Measurements from ENCODE around the gene DYNLT1. TPM values are rescaled to one million over a fixed set of nuclear protein-coding genes. Genes with fewer than 3 reads are reported as not detected.

DYNLT1 gene
- total RNA-seq, 4 donors from 2014 or later = 2.8 to 104 (median 75.5) TPM

GRCh38 chr6:158667360-158667981 lies 22.9 kb upstream of the DYNLT1 start:
- in situ Hi-C loops (cut with MboI; ENCODE audit: low pct_ligation_motif_present in 1 of 4, low pct_unique_long_range_greater_than_20kb in 1 of 4, low sequenced_read_pairs in 3 of 4) (no loop called here), intact Hi-C loops (cut with DNase I; ENCODE audit: low total_unique reads) (no loop called here)
- Histone ChIP-seq H3K27ac (peak overlapping the region; percentile 8 to 64 (median 28)), H3K36me3 (no peaks in the 10 kb centered on the region), H3K9me3 (no peaks in the 10 kb centered on the region), H3K27me3 (no peaks in the 10 kb centered on the region), H3K4me3 (no peak overlapping the region), H3K4me1 (peaks cover 0 to 21% (median 10%) of the 10 kb centered on the region in 4 donors)
- TF ChIP-seq POLR2AphosphoS5 (IDR thresholded peaks at IDR 0.05) (peak in 1 of 3 donors; percentile 6), CTCF (IDR thresholded peaks at IDR 0.05) (no peak), EP300 (IDR thresholded peaks at IDR 0.05; ENCODE audit: low read depth) (no peak), POLR2A (IDR thresholded peaks at IDR 0.05) (no peak)
- no peak for DNase-seq
- WGBS, 2 donors (ENCODE audit: low coverage in 1 of 2) = 77 to 79% methylated on average over 6 to 8 of the region's 8 CpGs

GRCh38 chr6:158666628-158667359 lies 22.3 kb upstream of the DYNLT1 start:
- Histone ChIP-seq H3K9me3 (no peaks in the 10 kb centered on the region), H3K4me1 (peaks cover 0 to 23% (median 10%) of the 10 kb centered on the region in 4 donors), H3K36me3 (no peaks in the 10 kb centered on the region), H3K27me3 (no peaks in the 10 kb centered on the region), H3K27ac (peak overlapping the region in 2 of 4 donors; percentile 36 to 64), H3K4me3 (no peak overlapping the region)
- 50 to 85% methylated on average over 3 to 14 of the region's 14 CpGs for WGBS, 2 donors (ENCODE audit: low coverage in 1 of 2)
- TF ChIP-seq POLR2A (IDR thresholded peaks at IDR 0.05) (no peak), EP300 (IDR thresholded peaks at IDR 0.05; ENCODE audit: low read depth) (peak; percentile 38)
- in situ Hi-C loops (cut with MboI; ENCODE audit: low pct_ligation_motif_present in 1 of 4, low pct_unique_long_range_greater_than_20kb in 1 of 4, low sequenced_read_pairs in 3 of 4) = no loop called here
- intact Hi-C loops (cut with DNase I; ENCODE audit: low total_unique reads) = no loop called here
- no peak for DNase-seq

GRCh38 chr6:158665332-158665731 lies 20.8 kb upstream of the DYNLT1 start:
- no peak for DNase-seq

GRCh38 chr6:158663625-158664165 lies 19.2 kb upstream of the DYNLT1 start:
- no peak for DNase-seq
- intact Hi-C loops (cut with DNase I; ENCODE audit: low total_unique reads) = no loop called here
- WGBS, 2 donors (ENCODE audit: low coverage in 1 of 2) = 31 to 45% methylated on average over 3 to 11 of the region's 11 CpGs
- H3K9me3 ChIP-seq = no peaks in the 10 kb centered on the region
- peaks cover 0 to 34% (median 13%) of the 10 kb centered on the region in 4 donors for H3K4me1 ChIP-seq
- no peaks in the 10 kb centered on the region for H3K27me3 ChIP-seq
- H3K36me3 ChIP-seq = no peaks in the 10 kb centered on the region
- peak overlapping the region; percentile 47 to 65 (median 64) for H3K27ac ChIP-seq
- TF ChIP-seq POLR2A (IDR thresholded peaks at IDR 0.05) (no peak), CTCF (IDR thresholded peaks at IDR 0.05) (no peak), POLR2AphosphoS5 (IDR thresholded peaks at IDR 0.05) (peak in 2 of 3 donors; percentile 16 to 22), EP300 (IDR thresholded peaks at IDR 0.05; ENCODE audit: low read depth) (no peak)
- in situ Hi-C loops (cut with MboI; ENCODE audit: low pct_ligation_motif_present in 1 of 4, low pct_unique_long_range_greater_than_20kb in 1 of 4, low sequenced_read_pairs in 3 of 4) = no loop called here
- peak overlapping the region in 2 of 4 donors; percentile 15 to 17 for H3K4me3 ChIP-seq

More at GRCh38 chr6:158665332-158665731, 20.8 kb upstream of the DYNLT1 start:
- no peaks in the 10 kb centered on the region for H3K9me3 ChIP-seq
- 94 to 97% methylated on average over 6 to 18 of the region's 18 CpGs for WGBS, 2 donors (ENCODE audit: low coverage in 1 of 2)
- in situ Hi-C loops (cut with MboI; ENCODE audit: low pct_ligation_motif_present in 1 of 4, low pct_unique_long_range_greater_than_20kb in 1 of 4, low sequenced_read_pairs in 3 of 4) (no loop called here), intact Hi-C loops (cut with DNase I; ENCODE audit: low total_unique reads) (no loop called here)
- no peak for TF ChIP-seq POLR2A (IDR thresholded peaks at IDR 0.05)
- TF ChIP-seq EP300 (IDR thresholded peaks at IDR 0.05; ENCODE audit: low read depth) = no peak
- TF ChIP-seq CTCF (IDR thresholded peaks at IDR 0.05) = no peak
- TF ChIP-seq POLR2AphosphoS5 (IDR thresholded peaks at IDR 0.05) = no peak
- no peaks in the 10 kb centered on the region for H3K27me3 ChIP-seq
- H3K27ac ChIP-seq = no peak overlapping the region
- peaks cover 0 to 26% (median 12%) of the 10 kb centered on the region in 4 donors for H3K4me1 ChIP-seq
- no peak overlapping the region for H3K4me3 ChIP-seq
- no peaks in the 10 kb centered on the region for H3K36me3 ChIP-seq
